GM18867 (cell line): ENCODE results near the gene WDR45B.

Experiments used
- ATAC-seq: cut with Tn5 transposase; IDR thresholded peaks from one replicate; pipeline ENCODE4 v1.9.1; 2021; ENCODE audit warnings: mild to moderate bottlenecking, moderate library complexity; ENCODE audit not compliant: unreplicated experiment

The WDR45B gene

DNA sequence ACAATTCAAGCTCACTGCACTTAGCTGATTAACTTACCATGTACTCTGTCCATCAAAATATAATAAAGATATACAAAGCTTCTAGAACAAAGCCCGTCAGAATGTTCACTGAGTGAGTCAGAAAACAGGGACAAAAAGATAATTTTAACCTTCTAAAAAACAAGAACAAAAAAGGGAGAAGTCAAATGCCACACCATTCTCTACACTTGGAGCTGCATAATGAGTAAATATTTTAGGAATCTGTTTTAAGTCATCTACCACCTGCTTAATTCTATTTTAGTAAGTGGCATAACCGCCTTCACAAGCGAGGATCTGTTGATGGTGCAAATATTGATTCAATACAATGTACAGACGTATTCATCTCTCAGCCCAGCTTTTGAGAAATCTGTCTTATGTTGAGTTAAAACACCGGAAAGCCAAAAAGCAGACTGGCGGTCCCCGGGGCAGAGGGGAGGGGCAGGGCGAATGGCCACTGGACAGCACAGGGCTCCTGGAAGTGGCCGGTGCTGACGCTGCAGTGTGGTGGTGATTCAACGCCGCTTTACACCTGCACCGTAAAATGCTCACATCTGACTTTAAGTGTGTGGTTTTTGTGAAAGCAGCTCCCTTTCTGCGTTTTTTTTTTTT, 30.1 kb upstream of the WDR45B start:
- ATAC-seq: no peak

DNA sequence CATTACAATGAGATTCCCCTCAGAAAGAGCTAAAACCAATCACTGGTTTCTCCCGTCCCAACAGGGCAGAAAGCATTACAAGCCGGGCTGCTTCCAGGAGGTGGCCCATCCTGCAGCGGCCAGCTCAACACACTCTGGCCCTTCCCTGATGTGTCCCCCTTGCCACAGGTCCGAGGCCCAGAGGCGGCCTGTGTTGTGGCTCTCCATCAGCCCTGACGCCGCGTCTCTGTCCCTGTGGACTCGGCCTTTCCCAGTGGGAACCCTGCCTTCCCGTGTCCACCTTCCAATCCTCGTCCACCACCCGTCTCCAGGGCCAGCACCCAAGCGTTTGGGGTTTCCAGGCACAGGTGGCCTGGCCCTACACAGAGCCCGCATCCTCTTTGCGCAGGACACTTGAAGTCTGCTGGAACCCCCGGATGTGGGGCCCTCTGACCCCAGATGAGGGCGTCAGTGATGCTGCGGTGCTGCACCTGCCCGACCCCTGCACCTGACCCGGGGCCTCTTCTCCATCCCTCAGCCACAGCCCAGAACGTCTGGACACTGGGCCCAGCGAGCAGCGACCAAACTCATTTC, 29.2 kb upstream of the WDR45B start:
- ATAC-seq: no peak

DNA sequence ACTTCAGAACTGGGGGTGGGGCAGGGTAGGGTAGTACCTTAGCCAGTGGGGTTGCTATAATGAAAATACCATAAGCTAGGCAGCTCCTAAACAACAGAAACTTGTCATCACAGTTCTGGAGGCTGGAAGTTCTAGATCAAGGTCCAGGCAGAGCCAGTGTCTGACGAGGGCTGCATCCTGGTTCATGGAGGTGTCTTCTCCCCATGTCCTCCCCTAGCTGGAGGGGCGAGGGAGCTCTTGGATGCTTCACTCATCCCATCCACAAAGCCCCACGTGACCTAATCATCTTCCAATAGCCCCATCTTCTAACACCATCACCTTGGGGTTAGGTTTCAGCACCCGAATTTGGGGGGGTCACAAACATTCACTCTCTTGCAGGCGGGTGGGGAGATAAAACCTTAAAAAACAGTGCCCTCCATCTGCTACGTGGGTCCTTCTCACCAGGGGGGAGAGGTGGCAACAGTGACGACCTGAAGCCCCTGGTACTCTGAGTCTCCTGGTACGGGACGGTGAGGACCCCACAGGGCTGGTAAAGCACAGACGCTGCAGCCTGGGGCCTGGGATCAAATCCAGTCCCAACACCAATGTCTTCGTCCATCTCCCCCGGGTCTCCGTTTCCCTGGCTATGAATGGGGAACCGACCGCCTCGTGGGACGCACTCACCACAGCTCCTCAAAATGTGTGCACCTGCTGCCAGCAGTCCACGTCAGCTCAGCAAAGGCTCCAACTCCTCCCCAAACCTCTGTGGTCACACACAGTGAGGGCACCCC, 27.4 kb upstream of the WDR45B start:
- ATAC-seq: no peak

DNA sequence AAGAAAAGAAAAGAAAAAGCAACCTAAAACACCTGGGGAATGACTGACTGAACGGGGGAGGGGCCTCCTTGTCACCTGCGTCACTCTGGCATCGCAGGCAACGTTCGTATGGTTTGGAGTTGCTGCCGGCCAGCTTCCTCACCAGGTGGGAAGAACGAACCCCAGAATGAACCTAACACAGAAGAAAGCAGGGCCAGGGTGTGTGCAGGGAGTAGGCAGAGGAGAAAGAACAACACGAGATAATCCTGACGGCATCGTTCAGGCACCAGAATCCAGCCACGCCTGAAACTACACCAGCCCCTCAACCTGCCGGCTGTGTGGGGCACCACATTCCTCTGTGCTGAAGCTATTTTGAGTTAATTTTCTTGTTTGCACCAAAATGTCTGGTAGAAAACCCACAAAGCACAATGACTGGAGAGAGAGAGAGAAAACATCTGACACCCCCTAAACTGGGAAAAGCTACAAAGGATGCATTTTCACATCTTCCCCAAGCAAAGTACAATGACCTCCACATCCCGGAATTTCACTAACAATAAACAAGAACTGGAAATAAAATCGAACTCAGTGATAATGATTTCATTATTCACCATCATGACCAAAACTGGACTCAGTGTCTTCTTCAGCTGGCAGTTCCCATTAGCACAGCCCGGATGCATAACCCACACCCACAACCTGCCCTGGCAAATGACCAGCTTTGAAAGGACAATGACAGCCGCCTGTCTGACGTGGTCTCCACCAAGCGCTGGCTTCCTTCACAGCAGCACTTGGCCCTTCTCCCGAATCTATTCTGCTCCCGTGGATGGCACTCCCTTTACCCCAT, 26.6 kb upstream of the WDR45B start:
- no peak for ATAC-seq

DNA sequence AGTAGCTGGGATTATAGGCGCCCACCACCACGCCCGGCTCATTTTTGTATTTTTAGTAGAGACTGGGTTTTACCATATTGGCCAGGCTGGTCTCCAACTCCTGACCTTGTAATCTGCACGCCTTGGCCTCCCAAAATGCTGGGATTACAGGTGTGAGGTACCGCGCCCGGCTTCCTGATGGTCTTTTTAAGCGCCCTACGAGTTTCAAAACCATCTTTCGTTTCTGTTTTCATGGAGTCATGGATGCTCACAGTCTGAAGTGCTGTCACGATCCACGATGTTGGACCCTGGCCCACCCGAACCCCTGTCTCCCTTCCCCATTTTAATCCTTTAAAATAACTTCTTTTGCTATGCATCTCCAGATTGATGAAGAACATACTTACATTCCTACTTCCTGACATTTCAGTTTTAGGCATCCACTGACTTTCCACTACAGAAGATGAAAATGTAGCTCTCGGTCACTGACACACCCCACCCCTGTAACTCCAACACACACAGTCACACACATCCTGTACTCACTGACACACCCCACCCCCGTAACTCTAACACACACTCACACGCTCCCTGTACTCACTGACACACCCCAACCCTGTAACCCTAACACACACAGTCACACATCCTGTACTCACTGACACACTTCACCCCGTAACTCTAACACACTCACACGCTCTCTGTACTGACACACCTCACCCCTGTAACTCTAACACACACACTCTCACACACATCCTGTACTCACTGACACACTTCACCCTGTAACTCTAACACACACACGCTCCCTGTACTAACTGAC, 22.6 kb upstream of the WDR45B start:
- ATAC-seq: no peak

DNA sequence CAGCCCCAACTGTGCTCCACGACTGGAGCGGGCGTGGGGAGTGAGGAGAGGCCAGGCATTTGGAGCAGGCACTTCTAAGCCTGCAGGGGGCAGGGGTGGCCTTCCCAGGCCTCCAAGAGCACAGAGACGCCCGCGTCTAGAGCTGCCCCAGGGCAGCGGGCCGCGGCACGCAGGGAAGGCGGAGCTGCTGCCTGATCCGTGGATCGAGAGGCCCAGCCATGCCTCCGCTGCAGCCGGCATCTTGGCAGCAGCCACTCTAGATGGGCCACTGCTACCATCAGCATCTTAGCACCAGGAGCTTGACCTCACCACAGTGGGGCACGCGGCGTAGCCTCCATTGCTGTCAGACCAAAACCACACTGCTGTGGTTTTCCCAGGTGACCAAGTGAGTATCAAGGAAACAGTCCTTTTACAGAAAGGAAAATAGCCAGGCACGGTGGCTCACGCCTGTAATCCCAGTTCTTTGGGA, 20.4 kb upstream of the WDR45B start:
- ATAC-seq: no peak

DNA sequence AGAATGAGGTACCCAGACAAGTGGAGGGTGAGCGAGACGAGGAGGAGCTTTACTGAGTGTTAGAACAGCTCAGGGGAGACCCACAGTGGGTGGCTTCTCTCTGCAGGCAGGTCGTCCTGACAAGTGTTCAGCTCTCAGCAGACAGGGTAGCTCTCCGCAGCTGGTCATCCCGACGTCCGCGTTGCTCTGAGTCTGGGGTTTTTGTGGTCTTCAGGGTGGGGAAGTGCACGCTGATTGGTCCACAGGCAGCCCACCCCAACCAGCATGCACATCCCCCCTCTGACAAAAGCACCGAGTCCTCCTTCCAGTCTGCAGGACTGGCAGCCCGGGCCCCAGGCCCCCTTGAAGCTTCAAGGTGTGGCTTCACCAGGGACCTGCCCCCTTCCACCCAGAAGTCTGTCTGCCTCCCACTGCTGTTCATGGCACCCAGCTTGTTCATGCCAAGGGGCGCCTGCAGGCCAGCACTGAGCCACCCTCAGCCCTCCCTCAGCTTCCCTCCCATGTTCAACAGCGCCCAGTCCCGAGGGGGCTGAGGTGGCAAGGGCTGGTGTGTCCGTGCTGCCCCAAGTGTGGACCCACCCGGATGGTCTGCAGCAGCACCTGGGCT, 19.9 kb upstream of the WDR45B start:
- ATAC-seq: no peak

DNA sequence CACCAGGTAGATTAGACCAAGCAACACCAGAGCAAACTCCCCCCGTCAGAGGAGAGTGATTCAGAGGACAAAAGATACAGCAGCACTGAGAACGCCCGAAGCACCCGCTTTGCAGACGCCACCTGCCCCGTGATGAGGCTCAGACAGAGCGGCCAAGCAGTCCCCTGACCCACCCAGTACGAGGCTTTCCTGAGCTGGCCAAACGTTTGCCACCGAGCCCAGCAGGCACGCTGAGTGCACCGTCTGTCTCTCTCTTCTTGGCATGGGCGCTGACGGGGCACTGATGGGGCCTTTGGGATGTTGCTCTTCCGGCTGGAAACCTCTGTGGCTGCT, 19.4 kb upstream of the WDR45B start:
- no peak for ATAC-seq

DNA sequence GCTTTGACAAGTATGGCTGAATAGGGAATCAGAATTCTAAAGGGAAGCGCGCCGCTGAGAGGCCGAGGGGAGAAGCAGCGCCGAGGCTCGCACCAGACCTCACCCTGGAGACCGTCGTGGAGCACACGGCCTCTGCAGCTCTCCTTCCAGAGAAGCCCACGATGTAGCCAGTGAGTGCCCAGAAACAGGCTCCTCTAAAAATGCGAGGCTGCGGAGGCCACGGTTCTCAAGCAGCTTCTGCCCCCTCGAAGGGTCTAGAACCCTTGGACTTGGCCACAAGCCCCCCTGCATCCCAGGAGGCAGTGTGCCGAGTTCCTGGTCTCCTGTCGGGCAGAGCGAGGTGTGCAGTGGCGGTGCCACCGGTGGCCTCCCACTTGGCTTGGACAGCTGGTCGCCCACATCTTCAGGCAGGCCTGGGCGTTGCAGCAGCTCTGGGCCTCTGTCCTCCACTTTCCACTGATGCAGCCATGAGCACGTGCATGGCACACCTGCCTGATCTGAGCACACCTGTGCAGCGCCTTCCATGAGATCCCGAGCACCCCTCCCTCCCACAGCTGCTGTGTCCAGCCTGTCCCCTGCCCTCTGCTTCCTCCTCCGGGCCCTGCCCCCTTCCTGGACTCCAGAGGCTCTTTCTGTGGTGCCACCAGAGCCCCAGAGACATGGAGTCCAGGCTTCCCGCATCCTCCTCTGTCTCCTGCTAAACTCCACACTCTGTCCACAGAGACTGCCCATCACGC, 18.9 kb upstream of the WDR45B start:
- no peak for ATAC-seq

DNA sequence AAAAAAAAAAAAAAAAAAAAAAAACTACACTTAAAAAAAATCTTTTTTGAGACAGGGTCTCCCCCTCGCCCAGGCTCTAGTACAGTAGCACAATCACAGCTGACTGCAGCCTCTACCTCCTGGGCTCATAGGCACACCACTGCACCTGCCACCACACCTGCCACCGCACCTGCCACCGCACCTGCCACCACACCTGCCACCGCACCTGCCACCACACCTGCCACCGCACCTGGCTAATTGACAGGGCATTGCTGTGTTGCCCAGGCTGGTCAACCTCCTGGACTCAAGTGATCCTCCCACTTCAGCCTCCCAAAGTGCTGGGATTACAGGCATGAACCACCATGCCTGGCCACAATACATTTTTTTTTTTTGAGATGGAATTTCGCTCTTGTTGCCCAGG, 17.6 kb upstream of the WDR45B start:
- no peak for ATAC-seq

DNA sequence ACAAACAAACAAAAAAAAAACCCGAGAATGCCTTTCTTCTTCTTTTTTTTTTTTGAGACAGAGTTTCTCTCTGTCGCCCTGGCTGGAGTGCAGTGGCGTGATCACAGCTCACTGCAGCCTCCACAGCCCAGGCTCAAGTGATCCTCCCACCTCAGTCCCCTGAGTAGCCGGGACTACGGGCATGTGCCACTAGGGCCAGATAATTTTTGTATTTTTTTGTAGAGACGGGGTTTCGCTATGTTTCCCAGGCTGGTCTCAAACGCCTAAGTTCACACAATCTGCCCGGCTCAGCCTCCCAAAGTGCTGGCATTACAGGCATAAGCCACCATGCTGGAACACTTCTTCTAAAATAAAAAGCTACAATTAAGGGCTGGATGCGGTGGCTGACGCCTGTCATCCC, 17.0 kb upstream of the WDR45B start:
- ATAC-seq: no peak

DNA sequence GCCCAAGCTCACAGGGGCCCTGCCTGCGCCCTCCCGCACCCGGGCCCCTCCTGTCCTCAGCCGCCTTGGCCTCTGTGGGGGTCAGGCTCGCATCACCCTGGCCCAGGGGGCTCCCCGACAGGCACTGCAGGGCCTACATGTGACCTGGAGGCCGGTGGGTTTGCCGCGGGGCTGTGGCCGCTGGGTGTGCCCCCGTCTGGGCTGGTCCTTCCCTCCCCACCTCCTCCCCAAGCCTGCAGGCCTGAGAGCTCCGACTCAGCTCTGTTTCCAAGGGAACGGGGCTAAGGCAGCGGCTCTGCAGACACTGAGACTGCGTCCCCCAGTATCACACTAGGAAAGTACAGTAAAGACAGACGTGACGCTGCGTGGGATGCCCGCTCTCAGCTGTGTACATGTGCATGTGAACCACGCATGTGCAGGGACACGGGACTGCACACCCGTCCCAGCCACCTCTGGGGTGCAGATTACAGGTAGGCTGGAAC, 16.5 kb upstream of the WDR45B start:
- ATAC-seq: no peak

DNA sequence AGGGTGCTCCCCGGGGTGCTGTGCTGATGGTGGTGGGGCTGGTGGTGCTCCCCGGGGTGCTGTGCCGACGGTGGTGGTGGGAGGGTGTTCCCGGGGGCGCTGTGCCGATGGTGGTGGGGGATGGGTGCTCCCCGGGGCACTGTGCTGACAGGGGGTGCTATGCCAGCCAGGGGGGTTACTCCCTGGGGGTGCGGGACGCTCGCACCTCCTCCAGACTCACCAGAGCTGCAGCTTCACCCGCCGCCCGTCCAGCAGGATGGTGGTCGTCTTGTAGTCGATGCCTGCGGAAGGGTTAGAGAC, 16.0 kb upstream of the WDR45B start:
- no peak for ATAC-seq

DNA sequence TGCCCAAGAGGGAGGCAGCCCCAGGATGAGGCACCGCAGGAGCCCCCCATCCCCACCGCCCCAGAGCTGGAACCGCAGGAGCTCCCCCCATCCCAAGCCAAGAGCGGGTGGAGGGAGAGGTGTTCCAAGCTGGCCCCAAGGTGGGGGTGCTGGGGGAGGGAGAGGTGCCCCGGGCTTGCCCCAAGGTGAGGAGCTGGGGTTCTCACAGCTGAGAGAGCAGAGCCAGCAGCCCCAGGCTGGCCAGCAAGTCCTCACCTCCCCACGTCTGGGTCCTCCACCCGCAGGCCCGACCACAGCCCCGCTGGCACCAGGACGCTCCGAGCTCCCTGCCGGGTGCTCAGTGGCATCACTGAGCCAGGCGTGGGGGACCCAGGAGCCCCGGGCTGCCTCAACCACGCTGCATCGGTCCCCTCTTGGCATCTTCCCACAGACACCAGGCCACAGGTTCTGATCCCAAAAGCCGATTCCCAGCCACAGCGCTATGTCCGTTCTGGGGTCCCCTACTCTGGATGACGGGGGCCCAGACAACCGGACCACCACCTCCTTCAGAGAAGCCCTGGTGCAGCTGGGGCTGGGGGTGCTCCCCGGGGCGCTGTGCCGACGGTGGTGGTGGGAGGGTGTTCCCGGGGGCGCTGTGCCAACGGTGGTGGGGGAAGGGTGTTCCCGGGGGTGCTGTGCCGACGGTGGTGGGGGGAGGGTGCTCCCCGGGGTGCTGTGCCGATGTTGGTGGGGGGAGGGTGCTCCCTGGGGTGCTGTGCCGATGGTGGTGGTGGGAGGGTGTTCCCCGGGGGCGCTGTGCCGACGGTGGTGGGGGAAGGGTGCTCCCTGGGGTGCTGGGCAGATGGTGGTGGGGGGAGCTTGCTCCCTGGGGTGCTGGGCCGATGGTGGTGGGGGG, 15.4 kb upstream of the WDR45B start:
- no peak for ATAC-seq

DNA sequence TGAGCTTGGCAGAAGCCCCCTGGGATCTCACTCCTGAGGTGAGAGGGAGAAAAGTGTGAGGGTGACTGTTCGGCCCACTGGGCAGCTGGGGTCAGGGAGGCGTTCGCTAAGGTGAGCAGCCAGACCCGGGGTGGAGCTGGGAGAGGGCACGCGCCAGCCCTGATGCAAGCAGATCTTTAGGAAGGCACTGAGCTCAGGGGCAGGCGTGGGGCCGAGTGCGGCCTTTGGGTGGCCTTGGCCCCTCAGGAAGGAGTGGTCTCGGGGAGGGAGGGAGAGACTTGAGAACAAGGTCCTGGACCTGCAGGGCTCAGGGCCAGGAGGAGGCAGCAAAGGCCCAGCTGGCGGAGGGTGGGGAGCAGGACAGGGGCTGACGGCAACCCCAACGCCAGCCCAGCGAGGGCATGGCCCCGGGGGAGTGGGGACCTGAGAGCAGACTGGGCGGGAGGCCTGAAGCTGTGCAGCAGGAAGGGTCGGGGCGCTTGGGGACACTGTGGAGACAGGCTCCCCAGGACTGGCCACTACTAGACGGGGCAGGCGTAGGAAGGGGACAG, 14.5 kb upstream of the WDR45B start:
- no peak for ATAC-seq

DNA sequence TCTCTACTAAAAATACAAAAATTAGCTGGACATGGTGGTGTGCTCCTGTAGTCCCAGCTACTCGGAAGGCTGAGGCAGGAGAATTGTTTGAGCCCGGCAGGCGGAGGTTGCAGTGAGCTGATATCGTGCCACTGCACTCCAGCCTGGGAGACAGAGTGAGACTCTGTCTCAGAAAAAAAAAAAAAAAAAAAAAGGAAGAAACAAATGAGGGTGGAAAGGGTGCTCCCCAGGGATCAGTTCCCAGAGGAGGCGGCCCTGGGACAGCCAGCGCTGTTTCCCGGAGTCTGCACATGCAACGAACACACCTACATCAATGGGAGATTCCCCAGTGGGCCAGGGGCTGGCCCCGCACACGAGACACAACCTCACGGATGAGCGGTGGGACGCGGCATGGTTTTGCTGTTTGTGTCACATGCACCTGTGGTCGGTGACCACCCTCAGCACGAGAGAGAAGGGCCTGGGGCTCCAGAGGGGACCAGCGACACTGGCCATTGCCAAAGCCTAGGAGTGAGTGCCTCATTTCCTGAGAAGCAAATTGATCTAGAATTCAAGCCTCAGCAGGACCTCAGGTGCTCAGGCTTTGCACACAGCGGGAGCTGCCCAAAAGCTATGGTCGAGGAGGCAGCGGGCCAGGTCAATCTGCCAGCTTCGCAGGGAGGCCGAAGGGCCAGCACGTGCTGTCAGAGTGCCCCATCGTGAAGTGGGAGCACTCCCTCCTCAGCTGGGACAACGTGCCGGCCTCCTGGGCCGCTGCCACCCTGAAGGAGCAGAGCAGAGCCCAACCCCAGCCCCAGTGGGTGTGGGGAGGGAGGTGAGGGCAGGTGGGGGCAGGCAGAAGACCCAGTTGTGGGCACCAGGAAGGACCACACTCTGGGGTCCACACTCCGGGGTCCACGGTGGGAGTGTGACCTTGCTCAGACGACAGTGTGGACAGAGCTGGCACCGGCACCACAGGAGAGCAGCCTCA, 13.8 kb upstream of the WDR45B start:
- no peak for ATAC-seq

DNA sequence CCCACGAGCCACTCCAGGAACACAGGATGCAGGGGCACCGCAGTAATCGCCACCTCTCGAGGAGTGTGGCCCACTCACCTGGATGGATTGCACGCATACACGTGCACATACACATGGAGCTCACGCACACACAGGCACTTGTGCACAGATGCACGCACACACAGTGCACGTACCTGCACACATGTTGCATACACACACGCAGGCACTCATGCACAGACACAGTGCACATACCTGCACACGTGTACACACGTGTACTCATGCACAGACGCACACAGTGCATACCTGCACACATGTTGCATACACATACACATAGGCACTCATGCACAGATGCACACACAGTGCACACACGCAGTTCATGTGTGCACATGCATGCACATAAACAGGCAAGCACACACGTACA, 11.6 kb upstream of the WDR45B start:
- ATAC-seq: no peak
